Mammary epithelial cell (primary cell): ENCODE results near the gene S100G.

Experiments
- CTCF ChIP-seq, 2 donors: IDR thresholded peaks in 1 of 2; conservative IDR thresholded peaks in 1 of 2; 2 replicates each; pipeline ENCODE4 v1.5.1; 2011 to 2012; ENCODE audit warnings: inconsistent platforms in 2 of 2, low read length in 2 of 2, mild to moderate bottlenecking in 2 of 2, control low read depth in 1 of 2, low read depth in 1 of 2; ENCODE audit not compliant: insufficient read depth in 1 of 2; ENCODE audit errors: extremely low read depth in 1 of 2
- EZH2 ChIP-seq: IDR thresholded peaks from 2 replicates; pipeline ENCODE4 v1.6.1; 2012; ENCODE audit warnings: low read length, inconsistent platforms, borderline replicate concordance

- TF ChIP-seq CTCF (conservative IDR thresholded peaks at IDR 0.05 in 1 of 2, IDR thresholded peaks at IDR 0.05 in 1 of 2; ENCODE audit: extremely low read depth in 1 of 2, insufficient read depth in 1 of 2, low read depth in 1 of 2, low read length in 2 of 2) = no peak
- TF ChIP-seq EZH2 = no peak
These were observed 12.4 kb downstream of the S100G start for GRCh38 chrX:16662402-16662801.
